ENCODE data around the gene ZNF155. TPM values are rescaled to one million over a fixed set of nuclear protein-coding genes. Genes with fewer than 3 reads are reported as not detected.

Gene ZNF155
- 1 to 10 TPM; 7.2 to 8.1 TPM for total RNA-seq
- polyA plus RNA-seq (ENCODE audit: insufficient read length in 6 of 6), result 10 to 100 TPM; 16.3 to 20.6 (median 17.8) TPM
- long read RNA-seq, donor 1, partial matches to known transcripts, result 0 of 4 reads
- long read RNA-seq, donor 1, other reads (novel, unspliced or antisense), result 0 of 4 reads
- long read RNA-seq, donor 2, partial matches to known transcripts, result 0 of 3 reads
- long read RNA-seq, donor 2, other reads (novel, unspliced or antisense), result 0 of 3 reads
- long read RNA-seq, donor 3, result 0 reads
- long read RNA-seq, donor 4, partial matches to known transcripts, result 0 of 1 reads
- long read RNA-seq, donor 4, other reads (novel, unspliced or antisense), result 0 of 1 reads
- long read RNA-seq, donor 5, partial matches to known transcripts, result 0 of 1 reads
- long read RNA-seq, donor 5, other reads (novel, unspliced or antisense), result 0 of 1 reads
- long read RNA-seq, donor 6, partial matches to known transcripts, result 0 of 4 reads
- long read RNA-seq, donor 6, other reads (novel, unspliced or antisense), result 0 of 4 reads
- long read RNA-seq, donor 7, partial matches to known transcripts, result 0 of 3 reads
- long read RNA-seq, donor 7, other reads (novel, unspliced or antisense), result 0 of 3 reads
- long read RNA-seq, donor 8, partial matches to known transcripts, result 0 of 3 reads
- long read RNA-seq, donor 8, other reads (novel, unspliced or antisense), result 0 of 3 reads
- long read RNA-seq, donor 9, result 0 reads
- long read RNA-seq, donor 10, result 0 reads
- long read RNA-seq, donor 11, result 0 reads
- long read RNA-seq, donor 12, partial matches to known transcripts, result 0 of 1 reads
- long read RNA-seq, donor 12, other reads (novel, unspliced or antisense), result 0 of 1 reads

- Histone ChIP-seq H3K27ac (peak within 1 kb of the TSS; percentile 50 to 53), H3K4me3 (peak within 1 kb of the TSS; percentile 71 to 77), H3K36me3 (peaks cover 0 to 13% of the 10 kb centered on the region in 2 donors), H3K4me1 (peaks cover 0 to 15% of the 10 kb centered on the region in 2 donors), H3K27me3 (no peaks in the 10 kb centered on the region), H3K9me3 (peaks cover 0 to 43% of the 10 kb centered on the region in 2 donors)
- DNase-seq (peak; percentile 90 to 96 (median 92)), ATAC-seq (peak; percentile 100)
- TF ChIP-seq CTCF (IDR thresholded peaks at IDR 0.05), result no peak
- intact Hi-C loops (cut with DNase I), result no loop called here
Observed at GRCh38 chr19:43983912-43984686, at the start of gene ZNF155. TSS of gene ZNF155 (plus strand) at chr19:43984188. CDS start at chr19:43988544, 4,356 bp downstream.

DNA sequence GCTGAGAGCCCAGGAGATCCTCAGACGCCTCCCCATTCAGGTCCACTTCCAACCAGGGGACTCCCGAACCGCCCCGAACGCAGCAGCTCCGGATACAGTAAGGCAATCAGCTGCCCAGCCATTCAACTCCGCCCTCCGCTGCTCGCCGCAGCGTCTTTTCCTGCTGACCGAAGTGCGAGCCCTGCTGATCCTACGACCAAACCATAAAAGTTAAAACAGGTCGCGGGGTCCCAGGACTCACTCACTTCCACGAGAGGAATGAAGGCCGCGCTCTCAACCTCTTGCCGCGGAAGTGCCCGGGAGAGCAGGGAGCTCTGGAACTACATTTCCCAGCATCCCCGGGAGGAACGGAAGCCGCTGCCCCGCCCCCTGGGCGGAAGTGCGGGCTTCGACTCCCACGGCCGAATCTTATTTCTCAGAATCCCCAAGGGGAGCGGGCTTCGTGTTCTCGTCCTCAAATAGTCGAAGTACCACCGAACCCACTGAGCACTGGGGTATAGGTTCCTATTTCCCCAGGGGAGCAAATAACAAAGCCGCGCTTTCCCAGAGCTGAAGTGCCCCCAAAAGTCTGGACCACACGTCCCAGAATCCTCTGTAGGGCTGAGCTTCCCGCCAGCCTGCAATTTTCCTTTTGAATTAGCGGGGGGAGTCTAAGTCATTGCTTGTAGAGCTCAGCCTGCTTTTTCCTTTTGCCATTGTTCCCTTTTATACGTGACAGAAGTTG is 48.8 kb upstream of the ZNF155 start, which contains the start of gene ZNF45:
TSS of gene ZNF45 (minus strand) at position 298 of the 724 bp plus-strand sequence. CDS start 13,097 bp downstream, outside the sequence.
- H3K4me3 ChIP-seq, result peak within 1 kb of the TSS; percentile 48 to 77
- intact Hi-C loops (cut with DNase I), result no loop called here
- H3K36me3 ChIP-seq, result peaks cover 0 to 30% of the 10 kb centered on the region in 2 donors
- peak within 1 kb of the TSS; percentile 71 to 84 for H3K27ac ChIP-seq
- ATAC-seq (peak; percentile 100), DNase-seq (peak; percentile 92 to 95 (median 92))
- H3K27me3 ChIP-seq, result no peaks in the 10 kb centered on the region
- TF ChIP-seq CTCF (IDR thresholded peaks at IDR 0.05), result no peak
- peaks cover 8 to 19% of the 10 kb centered on the region in 2 donors for H3K4me1 ChIP-seq
- H3K9me3 ChIP-seq, result peaks cover 0 to 14% of the 10 kb centered on the region in 2 donors

DNA sequence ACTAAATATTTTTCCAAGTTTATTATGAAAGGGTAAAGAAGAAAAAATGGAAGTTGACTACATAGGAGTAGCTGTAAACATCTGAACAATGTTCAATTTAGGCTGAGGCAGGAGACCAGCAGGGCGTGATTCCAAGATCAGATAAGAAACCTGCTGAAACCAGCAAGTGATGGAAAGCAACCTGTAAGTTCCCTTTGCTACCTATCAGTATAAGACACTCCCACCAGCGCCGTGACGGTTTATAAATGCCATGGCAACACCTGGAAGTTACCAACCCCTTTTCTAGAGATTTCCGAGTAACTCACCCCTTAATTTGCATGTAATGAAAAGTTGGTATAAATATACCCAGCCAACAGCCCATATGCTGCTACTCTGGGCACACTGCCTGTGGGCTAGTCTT is 47.8 kb upstream of the ZNF155 start:
- ATAC-seq (no peak), DNase-seq (no peak)
- Histone ChIP-seq H3K36me3 (peaks cover 0 to 19% of the 10 kb centered on the region in 2 donors), H3K27ac (no peak overlapping the region), H3K27me3 (no peaks in the 10 kb centered on the region), H3K9me3 (peaks cover 0 to 21% of the 10 kb centered on the region in 2 donors), H3K4me3 (no peak overlapping the region), H3K4me1 (peaks cover 8 to 19% of the 10 kb centered on the region in 2 donors)
- TF ChIP-seq CTCF (IDR thresholded peaks at IDR 0.05), result no peak
- intact Hi-C loops (cut with DNase I), result no loop called here

DNA sequence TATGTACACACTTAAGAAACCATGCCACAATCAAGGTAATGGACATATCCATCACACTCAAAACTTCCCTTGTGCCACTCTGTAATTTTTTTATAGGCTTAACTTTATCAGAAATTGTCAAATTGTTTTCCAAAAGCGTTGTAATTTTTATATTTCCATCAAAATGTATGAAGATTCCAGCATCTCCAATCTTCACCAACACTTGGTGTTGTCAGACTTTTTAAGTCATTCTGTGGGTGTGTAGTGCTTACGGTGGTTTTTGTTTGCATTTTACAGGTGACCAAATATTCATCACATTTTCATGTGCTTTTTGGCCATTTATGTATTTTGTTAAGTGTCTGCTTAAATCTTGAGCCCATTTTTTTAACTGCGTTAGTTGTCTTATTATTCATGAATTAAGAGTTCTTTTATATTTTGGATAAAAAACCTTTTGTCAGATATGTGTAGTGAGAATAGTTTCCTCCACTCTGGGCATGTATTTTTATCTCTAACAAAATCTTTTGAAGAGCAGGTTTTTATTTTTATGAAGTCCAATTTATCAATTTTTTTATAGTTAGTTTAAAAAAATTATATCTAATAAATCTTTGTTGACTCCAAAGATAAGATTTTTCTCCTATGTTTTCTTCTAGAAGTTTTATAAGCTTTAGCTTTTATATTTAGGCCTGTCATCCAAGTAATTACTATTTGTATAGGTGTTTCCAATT is 44.3 kb upstream of the ZNF155 start:
- ATAC-seq (no peak), DNase-seq (no peak)
- intact Hi-C loops (cut with DNase I), result no loop called here
- H3K4me3 ChIP-seq, result no peak overlapping the region
- H3K9me3 ChIP-seq, result peaks cover 0 to 27% of the 10 kb centered on the region in 2 donors
- no peaks in the 10 kb centered on the region for H3K27me3 ChIP-seq
- no peak for TF ChIP-seq CTCF (IDR thresholded peaks at IDR 0.05)
- H3K36me3 ChIP-seq, result no peaks in the 10 kb centered on the region
- H3K4me1 ChIP-seq, result peaks cover 5 to 6% of the 10 kb centered on the region in 2 donors
- no peak overlapping the region for H3K27ac ChIP-seq

Measured in left lung (tissue), 14 donors.